CD4-positive, alpha-beta T cell treated with Interleukin-6 for 4 hours (primary cell): ENCODE measurements around the gene TNC.
"Not testable (repeated sequence)": the region's sequence is repeated elsewhere in the genome, so short reads cannot be mapped to it uniquely, and the experiment has no call there.

Experiments
- DNase-seq: peaks from one replicate; pipeline ENCODE4 v3.0.0-alpha.2; 2020; ENCODE audit warnings: mixed read lengths

The TNC gene

DNA sequence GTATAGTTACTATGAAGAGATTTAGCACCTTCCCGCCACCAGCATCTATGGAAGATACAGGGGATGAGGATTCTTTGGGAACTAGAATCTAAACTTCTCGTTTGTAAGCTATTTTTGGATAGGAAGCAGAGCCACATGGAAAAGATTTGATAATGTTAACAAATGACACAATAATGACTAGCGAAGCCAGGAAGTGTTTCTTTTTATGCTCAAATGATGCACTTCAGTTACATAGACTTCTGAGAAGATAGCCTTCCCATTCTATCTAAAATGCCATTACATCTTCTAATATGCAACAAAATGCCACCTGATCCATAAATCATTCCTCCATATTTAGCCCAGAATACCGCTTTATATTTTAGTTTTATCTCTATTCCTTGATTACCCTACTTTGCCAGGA is 17.0 kb upstream of the TNC start:
- DNase-seq = no peak

- no peak for DNase-seq
Measured at GRCh38 chr9:115133649-115134048, 15.7 kb upstream of the TNC start.

DNA sequence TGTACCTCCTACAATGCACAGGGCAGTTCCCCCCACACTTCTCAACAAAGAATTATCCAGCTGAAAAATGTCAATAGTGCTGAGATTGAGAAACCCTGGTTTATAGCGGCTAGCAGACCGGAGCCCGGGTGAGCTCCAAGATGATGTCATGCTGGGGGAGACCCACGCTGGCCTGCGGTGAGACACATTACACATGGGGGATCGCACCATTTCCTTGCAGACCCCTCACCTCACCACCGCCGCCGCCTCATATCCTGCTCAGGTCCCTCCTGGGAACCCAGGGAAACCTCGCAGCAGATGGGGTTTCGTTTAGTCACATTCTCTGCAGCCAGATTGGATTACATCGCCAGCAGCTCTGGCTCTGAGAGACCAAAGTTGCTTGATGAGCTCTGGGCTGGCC is 14.7 kb upstream of the TNC start:
- no peak for DNase-seq

DNA sequence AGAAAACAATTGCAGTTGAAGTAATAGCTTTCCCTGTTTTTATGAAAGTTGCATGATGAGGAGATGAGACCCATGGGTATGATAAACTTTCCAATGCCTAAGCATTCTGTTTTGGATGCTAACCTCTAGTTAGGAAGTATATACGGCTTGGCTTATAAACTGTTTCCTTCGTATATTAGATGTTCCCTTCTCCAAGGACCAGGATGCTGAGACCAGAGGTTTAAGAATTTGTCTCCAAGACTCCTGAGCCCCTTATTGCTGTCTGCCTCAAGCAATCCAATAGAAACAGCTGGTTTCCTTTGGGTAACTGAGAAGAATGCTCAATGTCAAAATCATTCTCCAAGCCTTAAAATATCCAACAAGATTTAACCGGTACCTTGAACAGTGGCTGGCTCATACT is 12.2 kb upstream of the TNC start:
- no peak for DNase-seq

- not testable (repeated sequence) for DNase-seq
Measured at GRCh38 chr9:115128726-115129125, 10.8 kb upstream of the TNC start.

GRCh38 chr9:115127191-115127817 is 9.3 kb upstream of the TNC start:
- no peak for DNase-seq

DNA sequence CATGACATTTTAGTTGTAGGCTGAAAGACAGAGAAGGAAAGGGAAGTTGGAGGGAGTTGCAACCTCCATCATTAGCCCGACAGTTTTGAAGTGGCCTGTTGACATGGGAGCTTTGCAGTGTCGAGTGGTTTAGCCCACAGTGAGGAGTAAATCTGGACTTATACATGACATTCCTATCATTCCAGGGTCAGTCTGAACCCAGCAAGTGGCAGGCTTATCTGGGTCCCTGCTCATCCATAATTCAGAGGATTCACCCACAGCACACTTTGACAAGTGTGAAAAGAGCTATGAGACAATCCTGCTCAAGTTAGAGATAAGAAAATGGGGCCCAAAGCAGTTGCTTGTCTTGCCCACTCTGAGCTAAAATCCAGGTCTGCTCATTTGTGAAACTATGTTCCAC is 8.4 kb upstream of the TNC start:
- no peak for DNase-seq

GRCh38 chr9:115122937-115123336 is 5.0 kb upstream of the TNC start:
- no peak for DNase-seq

DNA sequence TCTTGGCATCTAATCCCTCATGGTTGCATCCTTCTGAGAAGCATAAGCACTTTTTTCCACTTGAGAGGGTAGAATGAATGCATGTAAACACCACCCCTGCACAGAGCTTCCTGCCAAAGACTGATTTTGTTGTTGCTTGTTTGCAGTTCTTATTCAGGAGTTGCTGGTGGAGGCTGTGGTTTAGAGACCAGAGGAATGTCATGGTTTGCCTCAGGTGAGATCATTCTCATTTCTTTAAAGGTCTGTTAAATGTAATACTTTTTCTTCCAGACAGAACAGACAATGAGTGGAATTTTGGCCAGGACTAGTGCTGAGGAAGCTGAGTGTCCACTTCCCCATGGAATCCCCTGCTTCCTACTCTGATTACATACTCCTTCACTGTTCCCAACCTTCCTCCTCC is 3.2 kb upstream of the TNC start:
- no peak for DNase-seq

DNA sequence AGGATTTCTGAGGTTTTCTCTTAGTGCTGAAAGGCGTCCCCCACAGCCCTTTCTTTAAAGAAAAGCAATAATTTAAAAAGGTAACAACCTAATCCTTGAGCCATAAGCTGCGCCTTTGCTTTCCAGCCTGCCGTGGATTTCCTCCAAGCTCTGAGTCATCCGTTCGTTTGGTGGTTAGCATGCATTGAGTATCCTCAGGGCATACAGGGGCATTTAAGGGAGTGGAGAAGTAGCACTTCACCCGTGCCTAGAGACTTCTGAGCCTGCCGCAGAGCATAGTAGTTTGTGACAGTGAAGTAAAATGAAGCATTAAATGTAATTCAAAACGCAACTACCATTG is 892 bp upstream of the TNC start:
- no peak for DNase-seq

GRCh38 chr9:115116421-115117284 is 1.3 kb downstream of the TNC start:
- DNase-seq = no peak

GRCh38 chr9:115115924-115116323 is 2.0 kb downstream of the TNC start:
- no peak for DNase-seq

DNA sequence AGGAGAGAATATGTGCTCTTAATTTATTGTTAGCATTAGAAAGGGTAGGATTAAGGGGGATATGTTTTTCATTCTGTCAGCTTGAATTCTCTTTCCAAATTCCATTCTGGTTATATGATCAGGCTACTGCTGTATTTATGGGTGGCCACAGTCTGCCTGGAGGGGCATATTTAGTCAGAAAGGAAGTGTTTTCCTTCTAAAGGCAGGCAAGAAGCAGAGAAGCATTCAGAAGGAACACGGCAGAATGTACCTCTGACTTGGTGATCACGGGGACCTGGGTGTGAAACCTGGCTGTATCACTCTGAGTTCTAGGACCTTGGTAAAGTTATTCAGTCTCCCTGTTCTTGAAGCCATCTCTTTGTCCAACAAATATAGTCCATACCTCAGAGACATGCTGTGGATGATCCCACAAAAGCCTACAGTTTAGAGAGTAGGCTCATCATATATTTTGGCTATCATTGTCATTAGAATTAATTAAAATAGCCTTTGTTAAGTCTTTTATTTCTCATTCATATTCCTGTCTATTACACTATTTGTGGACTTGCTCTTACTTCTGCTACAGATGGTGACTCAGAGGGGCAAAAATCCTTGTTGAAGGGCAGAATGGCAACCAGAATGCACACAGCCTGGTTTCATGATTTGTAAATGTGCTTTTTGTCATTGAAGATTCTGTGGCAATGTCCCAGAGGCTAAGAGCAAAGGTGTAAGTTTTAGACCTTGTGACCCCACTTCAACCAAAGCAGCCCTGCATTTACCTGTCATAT is 2.7 kb downstream of the TNC start:
- no peak for DNase-seq

DNA sequence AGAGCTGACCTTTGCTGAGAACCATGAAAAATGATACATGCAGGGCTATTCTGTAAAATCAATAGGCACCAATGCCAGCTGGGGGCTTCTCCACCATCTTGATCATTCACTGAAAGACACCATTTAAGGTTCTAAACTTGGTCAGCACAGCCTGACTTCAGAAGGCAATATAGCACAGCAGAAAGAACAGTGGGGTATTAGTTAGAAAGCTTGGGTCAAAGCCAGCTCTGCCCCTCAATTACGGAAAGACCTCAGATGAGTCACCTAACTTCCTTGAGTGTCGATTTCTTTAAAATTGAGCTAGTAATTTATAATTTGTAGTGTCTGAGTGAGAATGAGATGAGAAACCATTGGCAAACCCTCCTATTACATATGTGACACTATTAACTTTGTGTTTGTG is 3.4 kb downstream of the TNC start:
- DNase-seq = no peak

DNA sequence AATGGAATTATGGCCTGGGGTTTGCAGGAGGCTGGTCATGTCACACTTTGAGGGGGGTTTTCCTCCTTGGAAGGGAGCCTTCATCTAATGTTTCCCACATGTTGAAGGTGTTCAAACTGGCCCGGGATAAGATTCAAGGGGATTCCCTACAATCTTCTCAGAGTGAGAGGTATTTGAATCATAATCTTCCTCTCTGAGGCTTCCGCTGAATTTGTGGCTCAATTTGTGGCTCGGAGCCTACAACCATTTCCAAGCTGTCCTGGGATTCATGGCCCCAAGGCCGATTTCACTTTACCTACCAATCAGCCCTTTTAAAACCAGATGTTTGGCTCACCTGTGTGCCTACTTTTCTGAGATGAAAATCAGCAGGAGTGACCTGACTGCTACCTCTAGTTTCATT is 3.9 kb downstream of the TNC start:
- DNase-seq = no peak

DNA sequence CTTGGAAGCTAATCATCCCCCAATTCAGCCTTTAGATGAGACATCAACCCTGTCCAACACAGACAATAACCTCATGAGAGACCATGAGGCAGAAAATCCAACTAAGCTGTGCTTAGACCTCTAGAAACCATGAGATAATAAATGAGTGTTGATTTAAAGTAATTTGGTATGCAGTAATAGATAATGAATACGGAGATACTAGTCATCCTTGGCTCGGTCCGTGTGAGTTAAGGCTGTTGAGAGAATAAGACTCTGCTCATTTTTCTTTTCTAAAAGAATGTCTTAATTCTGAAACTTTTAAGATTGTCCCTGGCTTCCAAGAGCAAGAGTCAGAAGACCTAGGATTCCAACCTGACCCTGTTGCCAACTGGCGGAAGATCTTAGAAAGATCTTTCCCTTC is 6.1 kb downstream of the TNC start:
- DNase-seq = no peak

DNA sequence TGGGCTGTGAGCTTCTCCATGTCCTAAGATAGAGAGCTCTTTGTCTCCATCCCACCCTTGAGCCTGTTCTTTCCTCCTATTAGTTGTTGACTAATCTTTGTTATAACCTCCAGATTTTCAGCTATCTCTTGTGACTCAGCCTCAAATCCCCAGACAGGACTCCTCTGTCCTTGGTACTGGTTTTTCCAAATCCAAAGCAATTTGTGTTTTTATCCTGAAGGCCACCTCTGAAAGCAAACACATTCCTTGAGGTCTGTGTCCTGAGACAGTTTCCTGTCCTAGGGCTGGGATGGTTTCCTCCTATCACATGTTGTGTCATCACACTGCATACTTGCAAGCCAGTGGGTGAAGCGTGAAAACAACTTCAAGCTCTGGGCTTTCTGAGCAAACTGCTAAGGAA is 8.5 kb downstream of the TNC start:
- DNase-seq = no peak

DNA sequence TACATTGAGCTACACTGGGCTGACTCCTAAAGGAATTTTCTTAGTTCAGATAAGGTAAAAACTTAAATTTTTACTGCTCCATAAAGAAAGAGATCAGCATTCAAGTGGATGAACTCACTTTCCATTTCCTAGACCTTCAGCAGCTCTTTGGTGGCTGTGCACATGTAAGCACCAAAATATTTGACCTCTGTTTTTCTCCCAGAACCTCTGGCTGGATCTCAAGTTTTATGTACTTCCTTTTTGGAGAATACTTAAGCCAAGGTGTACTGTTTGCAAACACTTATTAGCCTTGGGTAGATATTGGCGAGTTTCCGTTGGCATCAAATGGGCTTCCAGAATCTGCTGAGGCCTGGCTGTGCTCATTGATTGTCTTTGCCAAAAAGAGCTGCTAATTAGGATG is 10.3 kb downstream of the TNC start:
- no peak for DNase-seq

GRCh38 chr9:115106642-115107041 is 11.3 kb downstream of the TNC start:
- DNase-seq = no peak

GRCh38 chr9:115106001-115106400 is 12.0 kb downstream of the TNC start:
- no peak for DNase-seq

- DNase-seq = no peak
Measured at GRCh38 chr9:115104908-115105307, 13.0 kb downstream of the TNC start.

DNA sequence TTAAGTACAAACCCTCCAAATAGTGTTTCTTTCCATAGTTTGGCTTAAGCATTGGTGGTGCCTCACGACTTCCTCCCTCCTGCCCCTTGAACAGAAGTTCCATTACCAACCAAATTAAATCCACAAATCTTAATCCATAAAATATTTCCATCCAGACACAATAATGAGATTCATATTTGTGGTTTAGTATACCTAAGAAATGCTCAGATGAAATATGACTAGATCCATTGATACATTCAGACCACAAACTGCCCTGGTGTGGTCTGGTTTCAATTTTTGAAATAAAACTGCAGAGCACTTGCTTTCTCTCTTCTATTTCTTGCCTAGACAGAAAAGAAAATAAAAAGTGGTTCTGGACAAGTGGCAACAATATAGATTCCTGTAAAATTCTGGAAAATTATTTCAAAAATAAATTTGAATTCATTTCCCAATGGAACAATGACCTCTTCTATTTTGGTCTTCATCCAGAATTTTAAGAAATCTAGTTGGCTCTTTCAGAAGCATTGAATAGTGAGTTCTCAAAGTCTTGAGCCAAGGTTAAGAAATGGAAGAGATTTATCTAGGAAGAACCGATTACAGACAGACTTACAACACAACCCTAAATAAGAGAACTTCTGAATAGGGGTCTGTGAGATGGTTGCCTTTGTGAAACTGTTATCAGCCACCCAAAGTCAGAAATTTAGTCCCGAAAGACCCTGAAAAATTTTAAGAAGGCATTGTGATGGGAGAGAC is 14.0 kb downstream of the TNC start:
- DNase-seq = no peak

DNA sequence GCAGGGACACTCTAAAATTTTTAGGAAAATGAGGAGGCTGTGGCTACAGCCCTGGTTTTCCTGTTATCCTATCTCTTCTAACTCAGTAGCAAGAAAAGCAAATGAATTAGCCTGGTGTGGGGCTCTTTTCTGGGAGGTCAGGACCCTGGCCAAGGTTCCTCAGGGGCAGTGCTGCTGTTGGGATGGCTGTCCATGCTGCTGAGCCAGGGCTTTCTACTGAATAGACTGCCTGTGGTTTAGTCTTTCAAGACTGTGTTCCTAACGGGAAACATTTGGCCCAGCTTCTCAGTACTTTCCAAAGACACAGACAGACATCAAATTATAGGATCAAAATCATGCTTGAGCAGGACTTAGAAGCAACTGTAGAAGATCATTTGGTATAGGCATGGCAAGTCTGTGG is 18.1 kb downstream of the TNC start:
- no peak for DNase-seq
